PC-9 (cell line): Measurements from ENCODE around the gene POGLUT3. TPM values are rescaled to one million over a fixed set of nuclear protein-coding genes. Genes with fewer than 3 reads are reported as not detected.
A peak's percentile ranks its signal among the peaks of the same experiment; 100 is the strongest.

Experiments used
- BruUV-seq: library from RNA; stranded (reverse); fragments of 400-500 nt; replicated peaks from 2 replicates; lab custom pipeline; 2021; lab: Mats Ljungman, UMichigan
- CTCF ChIA-PET: fragments of 300-600 bp; sonication (Branson Sonifier 250); formaldehyde crosslinking; loops from one replicate; lab custom pipeline; 2022; ENCODE audit warnings: antibody characterized with exemption; lab: Charles Lee
- POLR2A ChIA-PET: fragments of 300-600 bp; sonication (Branson Sonifier 250); formaldehyde crosslinking; loops from one replicate; lab custom pipeline; 2022; ENCODE audit warnings: antibody characterized with exemption; ENCODE audit not compliant: unreplicated experiment; lab: Charles Lee
- DNase-seq, 2 experiments: peaks; one replicate each; pipeline versions ENCODE4 v3.0.0 to v3.0.0-alpha.2; 2015 to 2022; ENCODE audit warnings: mixed read lengths in 1 of 2
- H2AFZ ChIP-seq: fragments of 200-600 bp; sonication (generic); 2 replicates; pipeline ENCODE4 v1.8.1; 2017; ENCODE audit warnings: antibody characterized with exemption
- H3F3A ChIP-seq: fragments of 200-600 bp; sonication (generic); 2 replicates; pipeline ENCODE4 v1.8.1; 2017; ENCODE audit warnings: antibody characterized with exemption, mild to moderate bottlenecking, low read depth; ENCODE audit not compliant: insufficient read depth
- H3K27ac ChIP-seq: fragments of 200-600 bp; sonication (generic); 2 replicates; pipeline ENCODE4 v1.6.1; 2016; ENCODE audit warnings: mixed run types
- H3K27me3 ChIP-seq: fragments of 200-600 bp; sonication (generic); 2 replicates; pipeline ENCODE4 v1.6.1; 2016; ENCODE audit warnings: low read depth, mixed run types; ENCODE audit not compliant: insufficient read depth
- H3K36me3 ChIP-seq: fragments of 200-600 bp; sonication (generic); 2 replicates; pipeline ENCODE4 v1.6.1; 2016; ENCODE audit warnings: low read depth, mixed run types
- H3K4me1 ChIP-seq: fragments of 200-600 bp; sonication (generic); replicated peaks from 2 replicates; pipeline ENCODE4 v1.6.1; 2016; ENCODE audit warnings: mixed run types; ENCODE audit not compliant: insufficient read depth
- H3K4me2 ChIP-seq: fragments of 200-600 bp; sonication (generic); 2 replicates; pipeline ENCODE4 v1.6.1; 2017; ENCODE audit warnings: mixed run types
- H3K4me3 ChIP-seq: fragments of 200-600 bp; sonication (generic); 2 replicates; pipeline ENCODE4 v1.6.1; 2016; ENCODE audit warnings: mixed run types
- H3K79me2 ChIP-seq: fragments of 200-600 bp; sonication (generic); 2 replicates; pipeline ENCODE4 v1.6.1; 2017; ENCODE audit warnings: low read depth, mixed run types
- H3K9me2 ChIP-seq: fragments of 200-600 bp; sonication (generic); 2 replicates; pipeline ENCODE4 v1.8.1; 2017; ENCODE audit warnings: mild to moderate bottlenecking; ENCODE audit not compliant: insufficient read depth
- H3K9me3 ChIP-seq: fragments of 200-600 bp; sonication (generic); 2 replicates; pipeline ENCODE4 v1.8.1; 2016; ENCODE audit warnings: low read depth; ENCODE audit not compliant: insufficient read depth
- H4K20me1 ChIP-seq: fragments of 200-600 bp; sonication (generic); 2 replicates; pipeline ENCODE4 v1.8.1; 2017; ENCODE audit not compliant: insufficient read depth
- EZH2 ChIP-seq: fragments of 200-600 bp; sonication (generic); IDR thresholded peaks from 2 replicates; pipeline ENCODE4 v1.8.0; 2017; ENCODE audit warnings: antibody characterized with exemption, low read depth
- intact Hi-C: fragments of 100-400 bp; cut with micrococcal nuclease; formaldehyde crosslinking; loops from one replicate; pipeline ENCODE4 v1.10.0; 2022; ENCODE audit not compliant: unreplicated experiment
- total RNA-seq: library from RNA; stranded (reverse); gene quantifications from 2 replicates; pipeline ENCODE4 v1.2.3, GENCODE V29; 2021
- TF ChIP-seq, protein P1 (sequence below): fragments of 200-600 bp; sonication (generic); conservative IDR thresholded peaks from 2 replicates; pipeline ENCODE4 v1.6.1; 2017; ENCODE audit warnings: mixed run types, antibody characterized with exemption, mild to moderate bottlenecking, moderate library complexity

POGLUT3 gene
- total RNA-seq, 1 experiment from 2014 or later, result 31.7 TPM

GRCh38 chr11:108500169-108500568 is 2.0 kb upstream of the POGLUT3 start:
- Histone ChIP-seq H3K4me1 (peaks cover 22% of the 10 kb centered on the region), H3K79me2 (peaks cover 15% of the 10 kb centered on the region), H3K36me3 (no peaks in the 10 kb centered on the region), H3K4me2 (no peak overlapping the region), H3F3A (peaks cover 21% of the 10 kb centered on the region), H3K27me3 (no peaks in the 10 kb centered on the region), H3K9me2 (no peaks in the 10 kb centered on the region), H3K4me3 (no peak overlapping the region), H3K9me3 (no peaks in the 10 kb centered on the region), H4K20me1 (no peaks in the 10 kb centered on the region), H3K27ac (no peak overlapping the region), H2AFZ (no peak overlapping the region)
- ChIA-PET POLR2A (no interaction called here), CTCF (no interaction called here)
- BruUV-seq, result no TSS peak
- TF ChIP-seq, protein P1, sequence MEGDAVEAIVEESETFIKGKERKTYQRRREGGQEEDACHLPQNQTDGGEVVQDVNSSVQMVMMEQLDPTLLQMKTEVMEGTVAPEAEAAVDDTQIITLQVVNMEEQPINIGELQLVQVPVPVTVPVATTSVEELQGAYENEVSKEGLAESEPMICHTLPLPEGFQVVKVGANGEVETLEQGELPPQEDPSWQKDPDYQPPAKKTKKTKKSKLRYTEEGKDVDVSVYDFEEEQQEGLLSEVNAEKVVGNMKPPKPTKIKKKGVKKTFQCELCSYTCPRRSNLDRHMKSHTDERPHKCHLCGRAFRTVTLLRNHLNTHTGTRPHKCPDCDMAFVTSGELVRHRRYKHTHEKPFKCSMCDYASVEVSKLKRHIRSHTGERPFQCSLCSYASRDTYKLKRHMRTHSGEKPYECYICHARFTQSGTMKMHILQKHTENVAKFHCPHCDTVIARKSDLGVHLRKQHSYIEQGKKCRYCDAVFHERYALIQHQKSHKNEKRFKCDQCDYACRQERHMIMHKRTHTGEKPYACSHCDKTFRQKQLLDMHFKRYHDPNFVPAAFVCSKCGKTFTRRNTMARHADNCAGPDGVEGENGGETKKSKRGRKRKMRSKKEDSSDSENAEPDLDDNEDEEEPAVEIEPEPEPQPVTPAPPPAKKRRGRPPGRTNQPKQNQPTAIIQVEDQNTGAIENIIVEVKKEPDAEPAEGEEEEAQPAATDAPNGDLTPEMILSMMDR, result no peak
- no peak for TF ChIP-seq EZH2
- intact Hi-C loops, result no loop called here
- DNase-seq, result no peak

DNA sequence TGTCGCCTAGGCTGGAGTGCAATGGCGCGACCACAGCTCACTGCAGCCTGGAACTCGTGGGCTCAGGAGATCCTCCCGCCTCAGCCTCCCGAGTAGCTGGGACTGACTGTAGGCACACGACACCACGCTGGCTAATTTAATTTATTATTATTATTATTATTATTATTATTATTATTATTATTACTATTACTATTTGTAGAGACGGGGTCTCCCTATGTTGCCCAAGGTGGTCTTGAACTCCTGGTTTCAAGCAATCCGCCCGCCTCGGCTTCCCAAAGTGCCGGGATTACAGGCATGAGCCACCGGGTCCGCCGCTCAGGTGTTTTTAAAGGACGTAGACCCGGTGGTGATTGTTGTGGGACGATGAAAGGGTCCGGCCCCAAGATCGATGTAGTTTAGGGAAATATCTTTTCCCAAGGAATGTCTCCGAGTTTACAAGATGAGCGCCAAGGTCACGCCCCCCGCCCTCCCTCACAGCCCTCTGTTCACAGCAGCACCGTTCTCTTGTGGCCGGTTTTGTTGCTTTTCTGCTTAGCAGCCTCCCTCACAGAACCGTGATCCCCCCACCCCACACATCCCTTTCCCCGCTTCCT is 728 bp upstream of the POGLUT3 start:
- ChIA-PET POLR2A (interaction anchor here (0.6 kb wide), 1 partner anchor 355 kb away, joined by 17 read pairs; no protein-coding TSS in a partner anchor), CTCF (no interaction called here)
- Histone ChIP-seq H3K4me2 (peak overlapping the region; percentile 81), H3F3A (peaks cover 21% of the 10 kb centered on the region), H2AFZ (peak overlapping the region; percentile 93), H3K9me2 (no peaks in the 10 kb centered on the region), H3K4me1 (peaks cover 24% of the 10 kb centered on the region), H3K4me3 (peak overlapping the region; percentile 78; the same call in 1 of the 2 replicates), H3K27ac (peak overlapping the region; percentile 87), H3K36me3 (no peaks in the 10 kb centered on the region), H3K27me3 (no peaks in the 10 kb centered on the region), H3K79me2 (peaks cover 27% of the 10 kb centered on the region), H3K9me3 (no peaks in the 10 kb centered on the region), H4K20me1 (no peaks in the 10 kb centered on the region)
- intact Hi-C loops, result no loop called here
- no TSS peak for BruUV-seq
- TF ChIP-seq, protein P1, result no peak
- no peak for TF ChIP-seq EZH2
- no peak for DNase-seq

GRCh38 chr11:108497317-108498045 is 703 bp downstream of the POGLUT3 start:
- H3K4me3 ChIP-seq, result peak overlapping the region; percentile 78
- no peaks in the 10 kb centered on the region for H4K20me1 ChIP-seq
- ChIA-PET CTCF (interaction anchor here (0.6 kb wide), 1 partner anchor 90 kb away, joined by 4 read pairs; no protein-coding TSS in a partner anchor), POLR2A (interaction anchor here (0.6 kb wide), 1 partner anchor 18 kb away, joined by 3 read pairs; no protein-coding TSS in a partner anchor)
- no peak for TF ChIP-seq EZH2
- TF ChIP-seq, protein P1, result 0 out of 2 replicates have a peak, but pooled peaks have one; percentile 6
- peak; percentile 83 to 98 for DNase-seq
- peak overlapping the region; percentile 81 for H3K4me2 ChIP-seq
- BruUV-seq, result TSS peak; percentile 56
- H3K79me2 ChIP-seq, result peaks cover 29% of the 10 kb centered on the region
- H3K36me3 ChIP-seq, result no peaks in the 10 kb centered on the region
- H2AFZ ChIP-seq, result peak overlapping the region; percentile 93
- peaks cover 24% of the 10 kb centered on the region for H3K4me1 ChIP-seq
- H3K27me3 ChIP-seq, result no peaks in the 10 kb centered on the region
- peak overlapping the region; percentile 87 for H3K27ac ChIP-seq
- H3K9me3 ChIP-seq, result no peaks in the 10 kb centered on the region
- H3K9me2 ChIP-seq, result no peaks in the 10 kb centered on the region
- peaks cover 21% of the 10 kb centered on the region for H3F3A ChIP-seq
- intact Hi-C loops, result loop anchor here (1.0 to 2.0 kb wide), 3 partner anchors 30 to 151 kb away; partner anchors contain the start of genes C11orf65 and EXPH5
